ENCODE results near the gene DMRT3.
A peak's percentile ranks its signal among the peaks of the same experiment; 100 is the strongest.

- TF ChIP-seq RAD21 (conservative IDR thresholded peaks at IDR 0.05) (peak; percentile 98), TAF1 (IDR thresholded peaks at IDR 0.05; ENCODE audit: low read depth) (no peak), CTCF (IDR thresholded peaks at IDR 0.05; ENCODE audit: poor library complexity, severe bottlenecking) (peak; percentile 96)
Observed at GRCh38 chr9:1009101-1009707, 32.7 kb downstream of the DMRT3 start.

Measured in neural cell (in vitro differentiated cells).